ENCODE data around the gene BRSK2. TPM values are rescaled to one million over a fixed set of nuclear protein-coding genes. Genes with fewer than 3 reads are reported as not detected.

Gene BRSK2
- polyA plus RNA-seq, 1 of the 3 experiments (the other 2 are of a cell fraction), result 0.64 TPM

DNA sequence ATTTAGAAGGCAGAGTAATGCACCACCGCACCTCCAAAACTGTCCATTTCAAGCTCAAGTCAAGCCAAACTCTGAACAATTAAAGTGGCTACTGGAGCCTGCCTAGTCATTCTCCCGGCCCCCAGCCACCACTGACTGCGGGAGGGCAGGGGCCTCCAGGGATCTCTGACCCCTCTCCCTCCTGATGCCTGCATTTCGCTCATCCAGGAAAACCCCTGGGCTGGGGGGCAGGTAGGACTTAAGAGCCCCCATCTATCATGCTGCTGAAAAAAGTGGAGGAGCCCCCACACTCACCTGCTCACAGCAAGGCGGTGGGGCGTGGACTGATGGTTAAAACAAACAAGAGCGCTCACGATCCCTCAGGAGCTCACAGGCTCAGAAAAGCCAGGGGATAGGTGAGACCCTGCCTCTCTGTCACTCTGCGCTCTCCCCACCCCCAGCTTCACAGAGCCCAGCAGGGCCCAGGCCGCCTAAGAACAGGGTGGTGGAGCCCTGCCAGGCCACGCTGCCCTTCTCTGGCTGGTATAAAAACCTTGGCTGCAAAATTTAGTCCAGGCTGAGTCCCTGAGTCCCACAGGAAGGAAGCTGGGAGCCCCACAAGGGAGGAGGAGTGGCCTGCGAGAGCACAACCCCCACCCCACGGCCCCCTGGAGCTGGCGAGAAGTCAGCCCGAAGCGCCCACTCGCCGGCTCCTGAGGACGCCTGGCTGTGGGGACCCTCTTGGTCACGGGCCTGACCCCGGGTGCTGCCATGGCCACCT is 117.8 kb downstream of the BRSK2 start:
- ChIA-PET POLR2A (no interaction called here), CTCF (interaction anchor here (1.1 to 7.6 kb wide), 3 partner anchors 7 to 214 kb away, joined by 3 to 40 read pairs (median 3); no protein-coding TSS in a partner anchor)
- Histone ChIP-seq H3K9me3 (no peaks in the 10 kb centered on the region), H3K9ac (no peak overlapping the region), H3K27ac (ENCODE audit: low read depth in 2 of 2, low read length in 1 of 2) (no peak overlapping the region; a peak in 1 of 4 replicates), H4K20me1 (ENCODE audit: insufficient read depth) (peaks cover 88% of the 10 kb centered on the region), H3K9me2 (no peaks in the 10 kb centered on the region), H3K4me1 (ENCODE audit: control insufficient read depth in 1 of 2, insufficient read depth in 2 of 2, low read depth in 1 of 2, low read length in 1 of 2) (peaks cover 0 to 39% of the 10 kb centered on the region in 2 experiments; a peak in 1 of 4 replicates), H3K79me2 (ENCODE audit: insufficient read depth) (peaks cover 61% of the 10 kb centered on the region; the same call in 1 of the 2 replicates), H2AFZ (ENCODE audit: low read depth) (no peak overlapping the region), H3F3A (replicated peaks; ENCODE audit: insufficient read depth) (peaks cover 4% of the 10 kb centered on the region), H3K36me3 (replicated peaks in 1 of 2; ENCODE audit: control insufficient read depth in 1 of 2, insufficient read depth in 2 of 2, low read length in 1 of 2) (no peaks in the 10 kb centered on the region), H3K4me3 (ENCODE audit: low read depth in 2 of 2, low read length in 1 of 2) (no peak overlapping the region), H3K27me3 (ENCODE audit: insufficient read depth) (no peaks in the 10 kb centered on the region), H3K4me2 (no peak overlapping the region)
- TF ChIP-seq MAX (IDR thresholded peaks at IDR 0.05; ENCODE audit: low read depth), result no peak
- no peak for TF ChIP-seq FOXJ3 (CRISPR knock-in tag; IDR thresholded peaks at IDR 0.05)
- TF ChIP-seq, protein P1, sequence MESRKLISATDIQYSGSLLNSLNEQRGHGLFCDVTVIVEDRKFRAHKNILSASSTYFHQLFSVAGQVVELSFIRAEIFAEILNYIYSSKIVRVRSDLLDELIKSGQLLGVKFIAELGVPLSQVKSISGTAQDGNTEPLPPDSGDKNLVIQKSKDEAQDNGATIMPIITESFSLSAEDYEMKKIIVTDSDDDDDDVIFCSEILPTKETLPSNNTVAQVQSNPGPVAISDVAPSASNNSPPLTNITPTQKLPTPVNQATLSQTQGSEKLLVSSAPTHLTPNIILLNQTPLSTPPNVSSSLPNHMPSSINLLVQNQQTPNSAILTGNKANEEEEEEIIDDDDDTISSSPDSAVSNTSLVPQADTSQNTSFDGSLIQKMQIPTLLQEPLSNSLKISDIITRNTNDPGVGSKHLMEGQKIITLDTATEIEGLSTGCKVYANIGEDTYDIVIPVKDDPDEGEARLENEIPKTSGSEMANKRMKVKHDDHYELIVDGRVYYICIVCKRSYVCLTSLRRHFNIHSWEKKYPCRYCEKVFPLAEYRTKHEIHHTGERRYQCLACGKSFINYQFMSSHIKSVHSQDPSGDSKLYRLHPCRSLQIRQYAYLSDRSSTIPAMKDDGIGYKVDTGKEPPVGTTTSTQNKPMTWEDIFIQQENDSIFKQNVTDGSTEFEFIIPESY (IDR thresholded peaks at IDR 0.05; ENCODE audit: borderline replicate concordance, low read depth), result no peak
- no peak for TF ChIP-seq RAD21 (IDR thresholded peaks at IDR 0.05; ENCODE audit: low read length)
- TF ChIP-seq RFX5 (IDR thresholded peaks at IDR 0.05; ENCODE audit: low read length), result no peak
- no peak for TF ChIP-seq SMC3 (IDR thresholded peaks at IDR 0.05; ENCODE audit: low read depth, low read length)
- TF ChIP-seq YY1 (IDR thresholded peaks at IDR 0.05; ENCODE audit: low read depth), result no peak
- no peak for TF ChIP-seq CTCF (IDR thresholded peaks at IDR 0.05)
- no peak for TF ChIP-seq REST (IDR thresholded peaks at IDR 0.05; ENCODE audit: low read depth, low read length)
- no peak for TF ChIP-seq PBX3 (IDR thresholded peaks at IDR 0.05)
- no peak for TF ChIP-seq MXI1 (IDR thresholded peaks at IDR 0.05; ENCODE audit: low read depth, low read length)
- TF ChIP-seq, protein P2, sequence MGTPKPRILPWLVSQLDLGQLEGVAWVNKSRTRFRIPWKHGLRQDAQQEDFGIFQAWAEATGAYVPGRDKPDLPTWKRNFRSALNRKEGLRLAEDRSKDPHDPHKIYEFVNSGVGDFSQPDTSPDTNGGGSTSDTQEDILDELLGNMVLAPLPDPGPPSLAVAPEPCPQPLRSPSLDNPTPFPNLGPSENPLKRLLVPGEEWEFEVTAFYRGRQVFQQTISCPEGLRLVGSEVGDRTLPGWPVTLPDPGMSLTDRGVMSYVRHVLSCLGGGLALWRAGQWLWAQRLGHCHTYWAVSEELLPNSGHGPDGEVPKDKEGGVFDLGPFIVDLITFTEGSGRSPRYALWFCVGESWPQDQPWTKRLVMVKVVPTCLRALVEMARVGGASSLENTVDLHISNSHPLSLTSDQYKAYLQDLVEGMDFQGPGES (IDR thresholded peaks at IDR 0.05; ENCODE audit: low read depth, low read length), result no peak
- TF ChIP-seq, protein P3, sequence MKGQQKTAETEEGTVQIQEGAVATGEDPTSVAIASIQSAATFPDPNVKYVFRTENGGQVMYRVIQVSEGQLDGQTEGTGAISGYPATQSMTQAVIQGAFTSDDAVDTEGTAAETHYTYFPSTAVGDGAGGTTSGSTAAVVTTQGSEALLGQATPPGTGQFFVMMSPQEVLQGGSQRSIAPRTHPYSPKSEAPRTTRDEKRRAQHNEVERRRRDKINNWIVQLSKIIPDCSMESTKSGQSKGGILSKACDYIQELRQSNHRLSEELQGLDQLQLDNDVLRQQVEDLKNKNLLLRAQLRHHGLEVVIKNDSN (IDR thresholded peaks at IDR 0.05; ENCODE audit: borderline replicate concordance, low read depth), result no peak
- 92% methylated on average over 15 of the region's 21 CpGs for WGBS (ENCODE audit: low lambda C conversion rate)
- no peak for DNase-seq
